HepG2 (cell line): ENCODE results near the gene GGT7.
"Not testable (repeated sequence)": the region's sequence is repeated elsewhere in the genome, so short reads cannot be mapped to it uniquely, and the experiment has no call there.

Source experiments
- EZH2 ChIP-seq: conservative IDR thresholded peaks from 2 replicates; pipeline ENCODE4 v1.6.1; 2012; ENCODE audit warnings: mild to moderate bottlenecking, low read depth, low read length, moderate library complexity
- ZBTB26 ChIP-seq: IDR thresholded peaks from 2 replicates; pipeline ENCODE4 v1.6.1; 2016; ENCODE audit warnings: missing compliant biosample characterization, missing genetic modification reagents, borderline replicate concordance
- TF ChIP-seq, protein P1 (sequence below): sonication (generic); formaldehyde crosslinking; IDR thresholded peaks from 2 replicates; pipeline ENCODE4 v1.5.0; 2020; ENCODE audit warnings: mild to moderate bottlenecking, missing genetic modification reagents, moderate library complexity
- TF ChIP-seq, protein P2 (sequence below), 2 experiments: sonication (generic) in 1 of 2; formaldehyde crosslinking in 1 of 2; IDR thresholded peaks; 2 replicates each; pipeline versions ENCODE4 v1.5.1 to v1.6.1; 2011 to 2020; ENCODE audit warnings: borderline replicate concordance in 1 of 2, low read depth in 1 of 2, low read length in 1 of 2, mild to moderate bottlenecking in 1 of 2, missing genetic modification reagents in 1 of 2, moderate library complexity in 1 of 2

- not testable (repeated sequence) for TF ChIP-seq EZH2, ZBTB26
- TF ChIP-seq, protein P1, sequence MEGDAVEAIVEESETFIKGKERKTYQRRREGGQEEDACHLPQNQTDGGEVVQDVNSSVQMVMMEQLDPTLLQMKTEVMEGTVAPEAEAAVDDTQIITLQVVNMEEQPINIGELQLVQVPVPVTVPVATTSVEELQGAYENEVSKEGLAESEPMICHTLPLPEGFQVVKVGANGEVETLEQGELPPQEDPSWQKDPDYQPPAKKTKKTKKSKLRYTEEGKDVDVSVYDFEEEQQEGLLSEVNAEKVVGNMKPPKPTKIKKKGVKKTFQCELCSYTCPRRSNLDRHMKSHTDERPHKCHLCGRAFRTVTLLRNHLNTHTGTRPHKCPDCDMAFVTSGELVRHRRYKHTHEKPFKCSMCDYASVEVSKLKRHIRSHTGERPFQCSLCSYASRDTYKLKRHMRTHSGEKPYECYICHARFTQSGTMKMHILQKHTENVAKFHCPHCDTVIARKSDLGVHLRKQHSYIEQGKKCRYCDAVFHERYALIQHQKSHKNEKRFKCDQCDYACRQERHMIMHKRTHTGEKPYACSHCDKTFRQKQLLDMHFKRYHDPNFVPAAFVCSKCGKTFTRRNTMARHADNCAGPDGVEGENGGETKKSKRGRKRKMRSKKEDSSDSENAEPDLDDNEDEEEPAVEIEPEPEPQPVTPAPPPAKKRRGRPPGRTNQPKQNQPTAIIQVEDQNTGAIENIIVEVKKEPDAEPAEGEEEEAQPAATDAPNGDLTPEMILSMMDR (CRISPR knock-in tag) = not testable (repeated sequence)
- TF ChIP-seq, protein P2, sequence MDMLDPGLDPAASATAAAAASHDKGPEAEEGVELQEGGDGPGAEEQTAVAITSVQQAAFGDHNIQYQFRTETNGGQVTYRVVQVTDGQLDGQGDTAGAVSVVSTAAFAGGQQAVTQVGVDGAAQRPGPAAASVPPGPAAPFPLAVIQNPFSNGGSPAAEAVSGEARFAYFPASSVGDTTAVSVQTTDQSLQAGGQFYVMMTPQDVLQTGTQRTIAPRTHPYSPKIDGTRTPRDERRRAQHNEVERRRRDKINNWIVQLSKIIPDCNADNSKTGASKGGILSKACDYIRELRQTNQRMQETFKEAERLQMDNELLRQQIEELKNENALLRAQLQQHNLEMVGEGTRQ (IDR thresholded peaks at IDR 0.05; ENCODE audit: low read depth, low read length) = not testable (repeated sequence)
- TF ChIP-seq, protein P2 (CRISPR knock-in tag; IDR thresholded peaks at IDR 0.05; ENCODE audit: borderline replicate concordance) = not testable (repeated sequence)
These were observed 8.3 kb upstream of the GGT7 start for GRCh38 chr20:34880971-34881370.
